Lung (tissue), 12 donors: ENCODE measurements around the gene LMBR1. TPM values are rescaled to one million over a fixed set of nuclear protein-coding genes. Genes with fewer than 3 reads are reported as not detected.

Experiments used
- ATAC-seq: fragments of 200-7000 bp; cut with Tn5 transposase; one replicate; pipeline ENCODE4 v1.9.1; 2020; ENCODE audit warnings: moderate number of reproducible peaks; ENCODE audit not compliant: insufficient read depth, low FRiP score
- DNase-seq, 3 donors: peaks; one replicate each; pipeline ENCODE4 v3.0.0-alpha.2; 2013 to 2017
- H3K27ac ChIP-seq, 2 donors: one replicate each; pipeline ENCODE4 v1.5.1; 2013; ENCODE audit warnings: mild to moderate bottlenecking in 2 of 2, moderate library complexity in 2 of 2, control low read depth in 1 of 2, inconsistent platforms in 1 of 2, low read depth in 1 of 2, low read length in 1 of 2
- H3K27me3 ChIP-seq, 3 donors: one replicate each; pipeline ENCODE4 v1.5.1; 2013; ENCODE audit warnings: low read length in 2 of 3; ENCODE audit not compliant: control insufficient read depth in 3 of 3, insufficient read depth in 3 of 3
- H3K36me3 ChIP-seq, 4 donors: one replicate each; pipeline ENCODE4 v1.5.1; 2013; ENCODE audit warnings: low read length in 4 of 4, mild to moderate bottlenecking in 1 of 4, moderate library complexity in 1 of 4; ENCODE audit not compliant: control insufficient read depth in 4 of 4, insufficient read depth in 4 of 4
- H3K4me1 ChIP-seq, 5 donors: one replicate each; pipeline ENCODE4 v1.5.1; 2013; ENCODE audit warnings: low read length in 5 of 5, mild to moderate bottlenecking in 2 of 5, moderate library complexity in 1 of 5; ENCODE audit not compliant: control insufficient read depth in 5 of 5, insufficient read depth in 5 of 5
- H3K4me3 ChIP-seq: one replicate; pipeline ENCODE4 v1.5.1; 2013; ENCODE audit warnings: mild to moderate bottlenecking, control low read depth, moderate library complexity
- H3K9ac ChIP-seq, 2 donors: one replicate each; pipeline ENCODE4 v1.5.1; 2013; ENCODE audit warnings: low read length in 2 of 2, control low read depth in 1 of 2; ENCODE audit not compliant: insufficient read depth in 1 of 2
- H3K9me3 ChIP-seq, 4 donors: one replicate each; pipeline ENCODE4 v1.5.1; 2013; ENCODE audit warnings: low read length in 3 of 4, mild to moderate bottlenecking in 1 of 4, moderate library complexity in 1 of 4; ENCODE audit not compliant: control insufficient read depth in 4 of 4, insufficient read depth in 3 of 4
- CTCF ChIP-seq: IDR thresholded peaks from 2 replicates; pipeline ENCODE4 v1.5.1; 2012; ENCODE audit warnings: mild to moderate bottlenecking; ENCODE audit errors: control extremely low read depth, extremely low read depth
- WGBS, 2 donors: extraction: QIAGEN DNeasy Blood & Tissue Kit; methylation state at CpG; one replicate each; pipeline ENCODE4 v1.1.7; 2013; 5-methylcytosine and 5-hydroxymethylcytosine counted together
- polyA plus RNA-seq, 2 donors: library from polyadenylated mRNA; stranded (reverse); fragments of 200-250 nt; gene quantifications; one replicate each; pipeline ENCODE4 v1.2.1, GENCODE V29; 2013
- total RNA-seq, 2 donors: library from RNA; depleted of rRNA in 1 of 2; stranded (reverse); fragments of >200 nt in 1 of 2; gene quantifications; one replicate each; pipeline ENCODE4 v1.2.1, GENCODE V29; 2014 to 2021
- donor health status: control.
- donor health status: control.
- donor health status: Bipolar disorder and iron deficiency.
- donor health status: healthy.
- donor health status: DM: yes; HTN: yes; CAD: no.

Gene LMBR1
- total and polyA plus RNA-seq, 4 donors, result 9.7 to 119 (median 45.0) TPM

DNA sequence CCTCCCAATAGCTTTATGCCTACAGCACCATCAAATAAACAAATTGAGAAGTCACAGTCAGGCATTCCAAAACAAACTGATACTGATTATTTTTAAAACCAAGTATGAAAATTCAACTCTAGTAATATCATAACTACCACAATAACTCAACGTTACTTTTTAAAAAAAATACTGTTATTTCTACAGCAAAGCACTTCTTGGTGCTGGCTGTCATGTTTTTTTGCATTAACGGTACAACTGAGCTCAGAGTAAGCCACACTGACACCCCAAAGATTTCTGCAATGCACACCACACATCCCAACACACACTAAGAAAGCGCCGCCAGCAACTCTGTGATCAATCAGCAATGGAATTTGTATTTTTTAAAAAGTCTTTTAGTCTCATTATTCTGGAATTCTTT is 138.8 kb downstream of the LMBR1 start:
- no peak overlapping the region for H3K4me3 ChIP-seq
- DNase-seq, result no peak
- H3K4me1 ChIP-seq, result peaks cover 0 to 4% (median 0%) of the 10 kb centered on the region in 5 donors
- H3K27ac ChIP-seq, result no peak overlapping the region
- no peak for ATAC-seq
- TF ChIP-seq CTCF, result no peak
- peaks cover 0 to 5% (median 2%) of the 10 kb centered on the region in 4 donors for H3K36me3 ChIP-seq
- H3K9me3 ChIP-seq, result no peaks in the 10 kb centered on the region
- WGBS, 2 donors, result 87 to 92% methylated on average over 4 of the region's 4 CpGs
- no peaks in the 10 kb centered on the region for H3K27me3 ChIP-seq
- H3K9ac ChIP-seq, result no peak overlapping the region

- H3K4me1 ChIP-seq, result peaks cover 0 to 4% (median 0%) of the 10 kb centered on the region in 5 donors
- no peak overlapping the region for H3K9ac ChIP-seq
- ATAC-seq (no peak), DNase-seq (no peak)
- H3K36me3 ChIP-seq, result peaks cover 0 to 5% (median 2%) of the 10 kb centered on the region in 4 donors
- H3K4me3 ChIP-seq, result no peak overlapping the region
- no peaks in the 10 kb centered on the region for H3K9me3 ChIP-seq
- no peak for TF ChIP-seq CTCF
- 94% methylated on average over 7 of the region's 7 CpGs for WGBS, 2 donors
- no peak overlapping the region for H3K27ac ChIP-seq
- no peaks in the 10 kb centered on the region for H3K27me3 ChIP-seq
Measured at GRCh38 chr7:156753630-156754029, 139.4 kb downstream of the LMBR1 start.

- H3K9me3 ChIP-seq, result no peaks in the 10 kb centered on the region
- no peak overlapping the region for H3K9ac ChIP-seq
- H3K36me3 ChIP-seq, result peaks cover 0 to 5% (median 2%) of the 10 kb centered on the region in 4 donors
- peaks cover 0 to 4% (median 0%) of the 10 kb centered on the region in 5 donors for H3K4me1 ChIP-seq
- H3K27me3 ChIP-seq, result no peaks in the 10 kb centered on the region
- ATAC-seq (no peak), DNase-seq (no peak)
- H3K4me3 ChIP-seq, result no peak overlapping the region
- H3K27ac ChIP-seq, result no peak overlapping the region
- TF ChIP-seq CTCF, result no peak
- 90 to 94% methylated on average over 4 of the region's 4 CpGs for WGBS, 2 donors
Measured at GRCh38 chr7:156753229-156753560, 139.8 kb downstream of the LMBR1 start.
